Measurements from ENCODE around the gene COX19.

- TF ChIP-seq POLR2AphosphoS5 (IDR thresholded peaks at IDR 0.05) (no peak), CTCF (IDR thresholded peaks at IDR 0.05) (no peak), POLR2A (IDR thresholded peaks at IDR 0.05) (no peak)
Measured at GRCh38 chr7:1005303-1005702, 30.0 kb upstream of the COX19 start.
